ENCODE data around the gene L3MBTL2.

L3MBTL2 gene

DNA sequence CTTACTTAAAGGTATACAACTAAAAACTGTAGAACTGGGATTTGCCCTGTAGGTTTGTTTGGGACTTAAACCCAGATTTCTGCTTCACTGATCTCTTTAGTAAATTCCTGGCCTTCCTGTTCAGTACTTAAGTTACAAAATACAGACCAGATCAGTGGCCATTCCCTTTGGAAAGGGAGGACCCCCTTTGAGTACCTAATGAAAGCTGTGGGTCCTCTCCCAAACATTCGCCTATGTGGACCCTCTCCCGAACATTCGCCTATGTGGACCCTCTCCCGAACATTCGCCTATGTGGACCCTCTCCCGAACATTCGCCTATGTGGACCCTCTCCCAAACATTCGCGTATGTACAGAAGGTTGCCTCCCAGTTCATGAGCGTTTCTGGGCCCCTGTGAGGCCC is 10.3 kb downstream of the L3MBTL2 start:
- DNase-seq, result no peak

DNA sequence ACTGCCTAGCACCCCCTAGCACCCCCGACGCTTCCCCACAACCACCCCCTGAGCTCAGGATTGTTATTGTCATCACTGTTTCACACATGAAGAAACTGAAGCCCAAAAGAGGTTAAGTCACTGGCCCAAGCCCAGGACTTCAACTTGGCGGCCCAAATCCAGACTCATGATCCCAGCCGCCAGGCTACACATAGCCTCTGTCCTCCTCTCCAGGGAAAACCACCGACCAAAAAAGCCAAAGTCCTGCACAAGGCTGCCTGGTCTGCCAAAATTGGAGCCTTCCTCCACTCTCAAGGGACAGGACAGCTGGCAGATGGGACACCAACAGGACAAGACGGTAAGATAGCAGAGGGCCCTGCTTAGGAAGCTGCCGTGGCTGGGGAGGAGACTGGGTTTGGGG is 10.8 kb downstream of the L3MBTL2 start:
- no peak for DNase-seq

DNA sequence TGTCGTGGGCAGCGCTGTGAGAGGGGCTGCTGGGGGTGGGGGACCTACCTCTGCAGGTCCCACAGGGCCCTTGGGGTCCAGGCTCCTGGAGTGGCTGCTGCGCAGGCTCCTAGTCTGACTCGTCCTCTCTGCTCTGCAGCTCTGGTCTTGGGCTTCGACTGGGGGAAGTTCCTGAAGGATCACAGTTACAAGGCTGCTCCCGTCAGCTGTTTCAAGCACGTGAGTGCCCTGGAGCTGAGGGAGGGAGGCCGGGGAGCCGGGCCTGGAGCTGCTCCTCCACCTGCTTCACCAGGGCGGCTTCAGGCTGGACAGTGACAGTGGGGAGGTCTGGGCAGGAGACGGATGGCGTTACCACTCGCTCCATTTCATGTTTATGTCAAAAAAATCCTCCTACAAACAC is 11.9 kb downstream of the L3MBTL2 start:
- DNase-seq, result peak in 2 of 3 experiments; percentile 12 to 32

DNA sequence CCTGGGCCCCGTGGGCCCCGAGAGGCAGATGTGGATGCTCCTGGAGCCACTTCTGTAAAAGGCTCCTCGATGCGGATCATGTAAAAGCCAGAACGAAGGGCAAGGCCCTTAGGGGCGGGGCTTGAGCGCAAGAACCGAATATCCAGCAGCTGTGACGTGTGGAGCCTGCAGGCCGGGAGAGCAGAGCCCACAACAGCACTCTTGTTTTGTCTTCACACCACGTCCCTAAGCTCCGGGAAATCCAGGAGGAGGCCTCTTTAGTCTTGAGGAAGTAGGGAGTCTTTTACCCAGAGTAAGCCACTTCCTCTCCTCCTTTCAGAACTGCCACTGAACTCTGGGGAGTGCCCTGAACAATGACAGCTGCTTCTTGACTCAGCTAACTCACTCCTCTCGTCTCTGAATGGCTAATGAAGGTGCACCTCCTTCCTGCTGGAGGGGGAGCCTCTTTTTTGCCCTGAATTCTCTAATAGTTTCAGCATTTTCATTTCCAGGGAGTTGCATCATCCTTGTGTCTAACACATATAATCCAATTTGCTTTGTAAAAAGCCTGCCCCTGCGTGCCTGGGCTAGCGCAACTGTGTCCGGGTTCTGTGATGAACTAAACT is 12.5 kb downstream of the L3MBTL2 start:
- DNase-seq, result peak in 2 of 3 experiments; percentile 12 to 47

DNA sequence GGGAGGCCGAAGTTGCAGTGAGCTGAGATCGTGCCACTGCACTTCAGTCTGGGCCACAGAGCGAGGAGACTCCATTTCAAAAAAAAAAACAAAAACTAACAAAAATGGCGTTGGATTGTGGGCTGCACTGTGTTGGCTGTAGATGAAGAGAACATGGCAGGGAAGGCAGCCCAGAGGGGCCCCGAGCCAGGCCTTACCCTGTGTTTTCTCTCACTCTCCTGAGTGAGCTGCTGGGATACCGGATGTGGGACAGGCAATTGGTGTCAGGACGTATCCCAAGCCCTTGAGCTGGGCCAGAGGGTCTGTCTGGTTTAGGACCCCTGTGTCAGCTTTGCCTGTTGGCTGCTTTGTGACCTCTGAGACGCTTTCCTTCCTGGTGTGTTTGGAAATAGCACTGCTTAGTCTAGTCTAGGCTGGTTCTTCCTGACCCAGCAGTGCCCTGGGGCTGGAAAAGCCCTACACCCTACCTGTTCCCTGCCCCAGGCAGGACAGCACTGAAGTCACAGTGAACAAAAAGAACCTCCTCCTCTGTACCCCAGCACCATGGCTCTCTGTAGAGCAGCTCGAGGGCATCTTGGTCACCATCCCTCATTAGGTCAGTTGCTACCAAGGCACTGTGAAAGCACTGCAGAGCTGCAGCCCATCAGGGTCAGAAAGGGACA is 17.9 kb downstream of the L3MBTL2 start:
- DNase-seq, result no peak

DNA sequence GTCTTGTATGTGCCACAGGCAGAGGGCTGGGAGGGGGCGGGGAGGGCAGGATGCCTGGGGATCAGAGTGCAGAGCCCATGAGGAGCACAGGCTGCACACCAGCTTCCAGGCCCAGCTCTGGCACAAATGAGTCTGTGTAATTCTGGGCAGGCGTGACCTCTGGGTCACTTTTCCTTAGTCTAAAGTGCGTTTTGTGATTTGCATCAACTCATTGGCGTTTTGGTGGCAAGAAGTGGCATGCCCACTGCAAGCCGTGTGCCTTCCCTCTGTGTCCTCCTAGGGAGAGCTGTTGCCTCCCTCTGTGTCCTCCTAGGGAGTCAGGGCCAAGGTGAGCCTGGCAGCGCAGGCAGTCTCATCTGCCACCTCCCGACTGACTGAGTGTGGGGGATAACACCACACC is 18.4 kb downstream of the L3MBTL2 start:
- no peak for DNase-seq

DNA sequence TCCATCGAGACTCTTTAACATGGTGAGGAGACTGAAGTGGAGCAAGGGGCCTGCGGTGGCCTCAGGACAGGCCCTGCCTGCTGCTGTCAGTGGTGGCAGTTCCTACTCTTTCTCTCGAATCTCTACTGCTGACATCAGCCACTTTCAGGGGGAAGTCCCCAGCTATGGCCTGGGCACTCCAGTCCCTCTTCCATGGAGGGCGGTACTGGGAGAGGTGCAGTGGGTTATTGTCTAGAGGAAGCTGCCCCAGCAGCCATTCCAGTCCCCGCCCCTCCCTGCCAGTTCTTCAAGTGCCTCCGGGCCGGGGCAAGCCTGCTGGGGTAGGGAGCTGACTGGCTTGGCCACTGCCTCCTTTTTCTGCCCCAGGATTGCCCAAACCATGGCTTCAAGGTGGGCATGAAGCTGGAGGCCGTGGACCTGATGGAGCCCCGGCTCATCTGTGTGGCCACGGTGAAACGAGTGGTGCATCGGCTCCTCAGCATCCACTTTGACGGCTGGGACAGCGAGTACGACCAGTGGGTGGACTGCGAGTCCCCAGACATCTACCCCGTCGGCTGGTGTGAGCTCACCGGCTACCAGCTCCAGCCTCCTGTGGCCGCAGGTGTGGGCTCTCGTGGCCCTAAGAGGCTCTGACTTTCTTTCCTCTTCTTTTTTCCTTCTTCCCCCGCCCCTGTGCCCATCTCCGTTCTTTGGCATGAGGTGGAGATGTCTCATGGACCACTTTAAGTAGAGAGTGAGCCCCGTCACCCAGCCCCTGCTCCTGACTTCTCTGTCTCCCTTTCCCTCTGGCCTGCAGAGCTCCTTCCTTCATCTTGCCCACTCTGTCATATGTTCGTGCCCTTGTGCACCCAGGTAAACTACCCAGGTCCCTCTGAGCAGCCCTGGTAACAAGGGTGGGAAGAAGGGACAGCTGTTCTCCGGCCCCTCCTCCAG is 21.9 kb downstream of the L3MBTL2 start:
- no peak for DNase-seq

DNA sequence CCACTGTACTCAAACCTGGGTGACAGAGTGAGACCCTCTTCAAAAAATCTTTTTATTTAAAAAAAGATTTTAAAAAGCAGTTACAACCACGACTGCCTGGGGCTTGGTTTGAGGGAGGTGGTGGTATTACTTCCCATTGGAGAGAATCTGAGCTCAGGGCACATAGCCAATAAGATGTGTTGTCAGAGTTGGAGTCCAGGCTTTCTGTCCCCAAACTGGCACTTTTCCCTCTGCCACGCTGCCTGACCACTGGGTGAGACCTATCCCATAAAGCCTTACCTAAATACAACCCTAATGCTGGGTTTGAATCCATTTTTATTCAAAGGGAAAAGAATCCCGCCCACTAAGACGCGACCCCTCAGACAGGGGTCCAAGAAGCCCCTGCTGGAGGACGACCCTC is 24.1 kb downstream of the L3MBTL2 start:
- DNase-seq, result no peak

DNA sequence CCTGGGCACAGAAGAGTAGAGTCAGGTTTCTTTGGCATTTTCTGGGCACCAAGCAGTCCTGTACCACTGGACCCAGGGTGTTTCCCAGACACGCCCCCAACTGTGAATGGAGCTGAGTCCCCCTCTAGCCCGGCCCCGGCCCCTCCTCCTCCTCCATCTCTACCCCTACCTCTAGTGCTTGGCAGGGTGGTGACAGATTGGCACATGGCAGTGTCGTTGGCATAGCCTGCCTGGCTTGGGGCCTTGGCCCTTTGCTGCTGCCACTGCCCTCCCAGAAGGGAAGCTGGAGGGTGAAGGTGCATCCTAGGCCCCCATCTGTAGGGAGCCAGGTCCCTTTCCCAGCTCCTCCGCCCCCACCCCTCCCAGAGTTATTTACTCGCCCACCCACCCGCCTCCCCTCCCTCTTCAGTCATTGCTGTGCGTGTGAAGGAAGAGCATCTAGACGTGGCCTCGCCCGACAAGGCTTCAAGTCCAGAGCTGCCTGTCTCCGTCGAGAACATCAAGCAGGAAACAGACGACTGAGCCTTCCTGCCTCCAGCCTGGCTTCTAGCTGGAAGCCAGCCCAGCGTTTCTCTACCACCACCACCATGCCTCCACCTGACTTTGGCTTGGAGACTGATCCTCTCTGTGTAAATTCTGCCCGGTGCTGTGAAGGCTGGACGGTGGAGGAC is 24.8 kb downstream of the L3MBTL2 start:
- no peak for DNase-seq

DNA sequence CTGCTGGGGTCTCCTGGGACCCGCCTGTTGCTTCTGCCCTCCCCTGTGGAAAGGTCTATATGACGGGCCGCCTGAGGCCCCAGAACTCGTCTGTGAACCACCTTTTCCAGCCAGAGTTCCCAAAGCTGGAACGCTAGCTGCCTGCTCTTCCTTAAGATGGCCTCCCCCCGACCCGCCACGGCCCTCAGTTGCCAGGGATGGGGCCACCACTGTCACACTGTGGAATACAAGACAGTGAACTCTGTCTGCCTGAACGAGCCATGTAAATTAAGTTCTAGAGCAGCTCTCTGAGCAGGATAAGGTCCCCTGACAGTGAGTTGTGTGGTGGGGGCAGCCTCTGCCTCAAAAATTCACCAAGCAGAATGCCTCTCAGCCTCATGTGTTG is 25.3 kb downstream of the L3MBTL2 start:
- no peak for DNase-seq

DNA sequence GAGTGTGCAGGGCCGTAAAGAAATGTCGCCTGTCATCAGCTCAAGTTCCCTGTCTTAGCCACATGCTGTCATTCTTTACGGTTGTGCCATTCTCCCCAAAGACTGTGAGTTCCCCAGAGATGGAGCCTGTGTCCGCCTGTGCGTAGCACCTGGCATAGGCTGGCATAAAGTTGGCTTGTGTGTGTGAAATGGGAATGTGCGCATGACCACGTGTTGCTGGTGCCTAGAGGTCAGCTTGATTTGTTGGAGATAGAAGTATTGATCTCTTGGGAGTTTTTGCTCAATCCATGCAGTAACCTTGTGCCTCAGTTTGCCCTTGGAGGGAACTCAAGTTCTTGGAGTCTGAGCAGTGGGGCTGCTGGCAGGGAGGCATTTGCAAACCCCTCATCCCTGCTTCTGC is 26.3 kb downstream of the L3MBTL2 start:
- no peak for DNase-seq

DNA sequence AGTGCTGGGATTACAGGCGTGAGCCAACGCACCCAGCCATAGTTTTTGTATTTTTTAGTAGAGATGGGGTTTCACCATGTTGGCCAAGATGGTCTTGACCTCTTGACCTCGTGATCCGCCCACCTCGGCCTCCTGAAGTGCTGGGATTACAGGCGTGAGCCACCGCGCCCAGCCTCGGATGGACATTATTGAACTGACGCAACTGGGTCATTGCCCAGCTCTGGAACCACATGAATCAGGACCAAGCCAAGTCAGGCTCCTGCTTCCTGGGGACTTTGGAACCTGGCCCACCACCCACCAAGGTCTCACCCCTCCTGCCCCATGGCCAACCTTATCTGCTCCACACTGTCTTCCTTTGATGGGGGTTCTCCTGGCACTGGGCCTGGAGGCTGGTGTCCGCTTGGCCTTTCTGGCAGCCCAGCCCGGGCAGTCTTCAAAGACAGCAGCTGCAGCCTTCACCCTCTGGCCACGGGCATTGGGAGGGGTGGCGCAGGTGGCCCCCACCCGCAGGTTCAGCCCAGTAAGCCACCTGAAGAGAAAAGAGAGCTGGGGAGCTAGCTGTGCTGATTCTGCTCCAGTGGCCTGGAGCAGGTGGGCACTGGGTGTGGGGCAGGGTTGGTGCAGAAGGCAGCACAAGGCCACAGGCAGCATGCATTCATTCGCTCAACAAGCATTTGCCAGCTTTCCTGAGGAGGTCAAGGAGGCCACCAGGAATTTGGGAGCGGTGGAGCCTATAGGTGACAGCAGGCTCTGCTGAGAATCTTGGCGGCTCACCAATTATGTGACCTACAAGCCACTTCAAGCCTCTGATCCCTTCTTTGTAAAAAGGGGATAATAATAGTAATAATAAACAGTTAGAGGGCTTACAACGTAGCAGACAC is 29.9 kb downstream of the L3MBTL2 start:
- DNase-seq, result no peak

DNA sequence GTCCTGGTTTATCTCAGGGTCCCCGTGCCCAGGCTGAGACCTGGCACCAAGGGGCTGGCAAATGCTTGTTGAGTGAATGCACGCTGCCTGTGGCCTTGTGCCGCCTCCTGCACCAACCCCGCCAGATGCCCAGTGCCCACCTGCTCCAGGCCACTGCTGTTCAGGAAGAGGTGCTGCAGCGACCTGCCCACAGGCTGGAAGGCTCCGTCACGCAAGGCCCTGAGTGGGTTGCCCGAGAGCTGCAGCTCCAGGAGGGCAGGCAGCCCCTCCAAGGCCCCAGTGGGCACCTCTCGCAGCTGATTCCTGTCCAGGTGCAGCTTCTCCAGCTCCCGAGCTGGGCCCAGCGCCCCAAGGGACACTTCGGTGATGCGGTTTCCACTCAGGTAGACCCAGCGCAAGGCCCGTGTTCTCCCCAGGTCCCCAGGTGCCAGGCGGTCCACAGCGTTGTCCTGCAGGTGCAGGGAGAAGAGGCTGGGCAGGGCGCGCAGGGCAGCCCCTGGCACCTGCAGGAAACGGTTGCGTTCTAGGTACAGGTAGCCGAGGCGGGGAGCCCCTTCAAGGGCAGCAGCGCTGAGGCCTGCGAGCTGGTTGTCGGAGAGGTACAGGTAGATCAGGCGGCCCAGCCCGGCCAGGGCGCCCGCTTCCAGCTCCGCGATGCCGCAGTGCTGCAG is 32.1 kb downstream of the L3MBTL2 start:
- no peak for DNase-seq

DNA sequence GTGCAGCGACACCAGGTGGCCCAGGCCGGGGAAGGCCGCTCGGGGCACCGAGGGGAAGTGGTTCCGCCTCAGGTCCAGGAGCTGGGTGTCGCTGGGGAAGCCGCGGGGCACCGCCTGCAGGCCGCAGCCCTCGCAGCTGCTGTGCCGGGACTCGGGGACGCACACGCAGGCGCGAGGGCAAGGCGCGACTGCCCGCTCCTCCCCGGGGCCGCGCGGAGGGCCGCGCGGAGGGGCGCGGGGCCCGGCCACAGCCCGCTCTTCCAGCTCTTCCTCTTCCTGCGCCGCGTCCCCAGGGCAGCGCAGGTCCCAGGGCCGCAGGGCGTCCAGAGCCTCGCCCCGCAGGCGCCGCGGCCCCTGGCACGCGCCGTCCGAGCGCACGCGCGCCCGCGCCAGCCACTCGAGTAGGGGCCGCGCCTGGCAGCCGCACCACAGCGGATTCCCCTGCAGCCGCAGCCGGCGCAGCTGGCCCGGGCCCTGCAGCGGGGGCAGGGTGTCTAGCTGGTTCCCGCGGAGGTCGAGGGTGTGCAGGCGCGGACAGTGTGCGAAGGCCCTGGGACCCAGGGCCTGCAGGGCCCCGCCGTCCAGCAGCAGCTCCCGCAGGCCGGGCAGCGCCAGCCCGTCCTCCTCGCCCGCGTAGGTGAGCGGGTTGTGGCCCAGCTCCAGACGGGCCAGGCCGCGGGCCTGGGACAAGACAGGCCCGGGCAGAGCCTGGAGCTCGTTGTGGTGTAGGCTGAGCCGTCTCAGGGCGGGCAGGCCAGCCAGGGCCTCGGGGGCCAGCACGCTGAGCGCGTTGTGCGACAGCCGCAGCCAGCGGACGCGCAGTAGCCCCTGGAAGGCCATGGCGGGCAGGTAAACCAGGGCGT is 32.8 kb downstream of the L3MBTL2 start:
- peak; percentile 52 to 81 (median 78) for DNase-seq

DNA sequence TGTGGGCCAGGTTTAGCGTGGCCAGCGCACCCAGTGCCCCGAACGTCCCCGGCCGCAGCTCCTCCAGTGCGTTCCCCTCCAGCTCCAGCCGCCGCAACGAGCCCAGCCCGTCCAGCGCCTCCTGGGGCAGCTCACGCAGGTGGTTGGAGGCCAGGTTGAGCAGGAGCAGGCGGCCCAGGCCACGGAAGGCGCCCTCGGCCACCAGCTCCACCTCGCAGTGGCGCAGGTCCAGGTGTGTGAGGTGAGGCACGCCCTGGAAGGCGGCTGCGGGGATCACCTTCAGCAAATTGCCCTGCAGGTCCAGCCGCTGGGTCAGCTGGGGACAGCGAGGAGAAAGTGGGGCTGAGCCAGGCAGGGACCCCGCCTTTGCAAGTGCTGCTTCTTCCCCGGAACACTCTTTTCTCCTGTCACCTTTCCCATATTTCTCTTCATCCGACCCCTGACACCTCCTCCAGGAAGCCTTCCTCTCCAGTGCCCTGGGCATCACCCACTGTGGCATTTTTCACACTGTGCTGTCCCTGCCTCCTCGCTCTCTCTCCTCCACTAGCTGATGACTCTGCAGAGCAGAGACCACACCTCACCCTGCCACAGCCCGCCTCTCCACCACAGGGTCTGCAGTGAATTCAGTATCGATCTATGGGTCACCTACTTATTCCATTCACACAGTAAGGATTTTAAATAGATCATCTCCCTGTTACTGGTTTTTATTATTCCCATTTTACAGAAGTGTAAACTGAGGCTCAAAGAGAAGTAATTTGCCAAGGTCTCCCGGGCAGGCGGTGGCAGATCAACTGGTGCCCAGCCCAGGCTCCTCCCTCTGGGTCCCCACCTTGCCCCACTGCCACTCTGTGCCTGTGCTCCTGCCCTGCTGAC is 33.7 kb downstream of the L3MBTL2 start:
- peak in 1 of 3 experiments; percentile 24 for DNase-seq

DNA sequence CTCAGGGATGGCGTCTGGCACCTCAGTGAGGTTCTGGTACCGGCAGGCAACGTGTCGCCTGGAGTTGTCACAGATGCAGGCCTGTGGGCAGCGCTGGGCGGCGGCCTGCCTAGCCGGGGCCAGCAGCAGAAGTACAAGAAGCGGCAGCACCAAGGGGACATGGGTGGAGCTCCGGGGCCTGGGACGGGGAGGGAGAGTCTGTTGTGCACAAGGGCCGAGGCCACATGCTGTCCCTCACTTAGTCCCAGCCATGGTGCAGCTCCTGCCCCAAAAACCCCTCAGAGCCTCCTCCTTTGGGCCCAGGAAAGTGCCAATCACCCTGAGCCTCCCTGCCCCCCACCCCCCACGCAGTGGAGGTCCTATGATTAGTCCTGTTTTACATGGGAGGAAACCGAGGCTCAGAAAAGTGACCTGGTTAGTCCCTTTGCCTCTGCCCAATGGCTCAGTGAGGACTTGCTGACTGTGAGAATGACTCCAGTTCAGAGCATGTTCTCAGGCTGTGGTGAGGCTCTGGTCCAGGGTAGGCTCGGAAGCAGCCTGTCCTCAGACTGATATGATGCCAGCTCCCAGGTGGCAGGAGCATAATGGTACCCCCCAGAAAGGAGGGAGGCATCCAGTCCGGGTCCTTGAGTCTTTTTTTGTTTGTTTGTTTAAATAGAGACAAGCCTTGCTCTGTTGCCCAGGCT is 34.5 kb downstream of the L3MBTL2 start:
- no peak for DNase-seq

DNA sequence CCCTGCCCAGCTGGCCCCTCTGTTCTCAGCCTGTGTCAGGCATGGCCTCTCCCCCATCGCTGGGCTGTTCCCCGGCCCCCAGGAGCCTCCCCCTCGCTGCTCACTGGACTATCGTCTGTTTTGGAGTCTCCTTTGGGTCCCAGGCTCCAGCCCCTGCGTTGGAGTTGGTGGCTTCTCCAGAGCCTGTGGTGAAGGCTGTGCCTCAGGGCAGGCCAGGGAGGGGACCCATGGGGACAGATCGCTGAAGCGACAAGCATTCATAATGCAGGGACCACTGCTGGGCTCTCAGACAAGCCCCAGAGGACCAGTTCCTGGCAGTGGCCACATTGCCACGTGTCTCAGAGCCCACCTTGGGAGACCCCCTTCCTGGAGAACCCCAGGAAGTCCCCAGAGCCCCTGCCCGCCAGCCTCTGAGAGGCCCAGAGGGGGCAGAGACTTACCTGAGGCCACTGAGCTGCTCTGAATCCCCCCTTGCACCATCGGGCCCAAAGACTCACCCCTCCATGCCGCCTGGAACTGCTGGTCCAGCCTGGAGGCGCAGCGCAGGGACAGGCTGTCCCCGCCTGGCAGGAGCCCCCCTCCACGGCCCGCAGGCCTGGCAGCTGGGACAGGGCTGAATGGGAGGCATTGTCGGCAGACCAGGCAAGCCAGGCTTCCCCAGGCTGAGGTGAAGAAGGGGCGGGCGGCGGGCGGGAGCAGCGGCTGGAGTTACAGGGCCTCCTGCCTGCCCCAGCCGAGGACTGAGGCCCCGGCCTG is 35.4 kb downstream of the L3MBTL2 start, which contains the start of gene CHADL:
CHADL (minus strand) TSS at position 555 of the 756 bp plus-strand sequence; CDS start at position 505, 50 bp downstream.
- peak in 1 of 3 experiments; percentile 1 for DNase-seq

DNA sequence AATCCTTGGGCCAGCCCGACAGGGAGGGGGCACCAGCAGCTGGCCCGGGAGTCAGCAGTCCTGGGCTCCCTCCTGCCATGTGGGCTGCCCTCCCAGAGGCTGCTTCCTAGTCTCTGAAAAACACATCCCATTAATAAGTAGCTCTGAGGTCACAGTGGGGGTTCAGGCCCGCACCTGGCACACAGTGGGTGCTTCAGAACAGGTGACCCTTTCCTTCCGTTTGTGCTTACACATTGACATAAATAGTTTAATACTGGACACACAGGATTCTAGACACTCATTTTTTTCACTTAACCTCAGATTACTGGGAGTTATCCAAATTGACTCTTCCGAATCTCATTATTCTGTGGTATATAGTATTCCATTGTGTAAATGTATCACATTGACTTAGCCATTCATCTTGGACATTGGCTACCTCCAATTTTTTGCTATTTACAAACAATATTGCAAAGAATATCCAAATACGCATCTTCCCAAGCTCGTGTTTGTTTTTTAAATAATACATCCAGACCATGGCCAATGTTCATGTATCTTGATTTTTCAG is 36.1 kb downstream of the L3MBTL2 start:
- DNase-seq, result no peak

Data from NCI-H1417 (cell line).